GM12872 (cell line): ENCODE results near the gene BRCA2.
A peak's percentile ranks its signal among the peaks of the same experiment; 100 is the strongest.

Experiments used
- TF ChIP-seq, protein P1 (sequence below): IDR thresholded peaks from 3 replicates; pipeline ENCODE4 v1.5.1; 2011; ENCODE audit warnings: low read depth, mild to moderate bottlenecking, low read length, moderate library complexity; ENCODE audit not compliant: insufficient read depth

The BRCA2 gene

GRCh38 chr13:32415019-32415418 is 99.7 kb downstream of the BRCA2 start:
- TF ChIP-seq, protein P1, sequence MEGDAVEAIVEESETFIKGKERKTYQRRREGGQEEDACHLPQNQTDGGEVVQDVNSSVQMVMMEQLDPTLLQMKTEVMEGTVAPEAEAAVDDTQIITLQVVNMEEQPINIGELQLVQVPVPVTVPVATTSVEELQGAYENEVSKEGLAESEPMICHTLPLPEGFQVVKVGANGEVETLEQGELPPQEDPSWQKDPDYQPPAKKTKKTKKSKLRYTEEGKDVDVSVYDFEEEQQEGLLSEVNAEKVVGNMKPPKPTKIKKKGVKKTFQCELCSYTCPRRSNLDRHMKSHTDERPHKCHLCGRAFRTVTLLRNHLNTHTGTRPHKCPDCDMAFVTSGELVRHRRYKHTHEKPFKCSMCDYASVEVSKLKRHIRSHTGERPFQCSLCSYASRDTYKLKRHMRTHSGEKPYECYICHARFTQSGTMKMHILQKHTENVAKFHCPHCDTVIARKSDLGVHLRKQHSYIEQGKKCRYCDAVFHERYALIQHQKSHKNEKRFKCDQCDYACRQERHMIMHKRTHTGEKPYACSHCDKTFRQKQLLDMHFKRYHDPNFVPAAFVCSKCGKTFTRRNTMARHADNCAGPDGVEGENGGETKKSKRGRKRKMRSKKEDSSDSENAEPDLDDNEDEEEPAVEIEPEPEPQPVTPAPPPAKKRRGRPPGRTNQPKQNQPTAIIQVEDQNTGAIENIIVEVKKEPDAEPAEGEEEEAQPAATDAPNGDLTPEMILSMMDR = peak; percentile 62

GRCh38 chr13:32417995-32418394 is 102.7 kb downstream of the BRCA2 start:
- TF ChIP-seq, protein P1 = no peak

DNA sequence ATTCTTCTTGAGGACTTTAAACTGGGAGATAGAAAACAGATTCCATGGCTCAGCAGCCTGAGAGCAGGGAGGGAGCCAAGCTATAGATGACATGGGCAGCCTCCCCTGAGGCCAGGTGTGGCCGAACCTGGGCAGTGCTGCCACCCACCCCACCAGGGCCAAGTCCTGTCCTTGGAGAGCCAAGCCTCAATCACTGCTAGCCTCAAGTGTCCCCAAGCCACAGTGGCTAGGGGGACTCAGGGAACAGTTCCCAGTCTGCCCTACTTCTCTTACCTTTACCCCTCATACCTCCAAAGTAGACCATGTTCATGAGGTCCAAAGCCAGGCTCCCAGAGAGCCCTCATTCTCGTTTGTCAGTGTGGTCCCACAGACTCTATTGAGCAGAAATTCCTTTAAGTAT is 104.6 kb downstream of the BRCA2 start:
- TF ChIP-seq, protein P1 = no peak

- TF ChIP-seq, protein P1 = no peak
These were observed 108.3 kb downstream of the BRCA2 start for GRCh38 chr13:32423592-32423991.

DNA sequence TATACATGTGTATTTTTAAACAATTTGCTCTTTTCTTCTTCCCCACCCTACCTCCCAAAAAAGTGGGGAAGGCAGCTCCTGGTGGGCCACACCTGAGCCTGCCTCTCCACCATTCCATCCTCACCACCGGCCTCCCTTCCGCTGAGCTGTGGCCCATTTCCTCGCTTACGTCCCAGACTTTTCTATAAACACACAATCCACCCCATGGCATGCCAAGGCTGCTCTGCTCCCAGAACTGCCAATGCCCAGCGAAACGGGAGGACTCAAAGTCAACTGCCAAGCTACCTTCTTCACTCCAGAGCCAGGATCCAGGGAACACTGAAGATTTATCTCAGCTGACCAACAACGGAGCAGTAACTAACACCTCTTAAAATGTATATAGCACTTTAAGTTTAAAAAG is 109.8 kb downstream of the BRCA2 start:
- TF ChIP-seq, protein P1 = no peak

GRCh38 chr13:32426191-32426989 is 111.1 kb downstream of the BRCA2 start:
- TF ChIP-seq, protein P1 = no peak

DNA sequence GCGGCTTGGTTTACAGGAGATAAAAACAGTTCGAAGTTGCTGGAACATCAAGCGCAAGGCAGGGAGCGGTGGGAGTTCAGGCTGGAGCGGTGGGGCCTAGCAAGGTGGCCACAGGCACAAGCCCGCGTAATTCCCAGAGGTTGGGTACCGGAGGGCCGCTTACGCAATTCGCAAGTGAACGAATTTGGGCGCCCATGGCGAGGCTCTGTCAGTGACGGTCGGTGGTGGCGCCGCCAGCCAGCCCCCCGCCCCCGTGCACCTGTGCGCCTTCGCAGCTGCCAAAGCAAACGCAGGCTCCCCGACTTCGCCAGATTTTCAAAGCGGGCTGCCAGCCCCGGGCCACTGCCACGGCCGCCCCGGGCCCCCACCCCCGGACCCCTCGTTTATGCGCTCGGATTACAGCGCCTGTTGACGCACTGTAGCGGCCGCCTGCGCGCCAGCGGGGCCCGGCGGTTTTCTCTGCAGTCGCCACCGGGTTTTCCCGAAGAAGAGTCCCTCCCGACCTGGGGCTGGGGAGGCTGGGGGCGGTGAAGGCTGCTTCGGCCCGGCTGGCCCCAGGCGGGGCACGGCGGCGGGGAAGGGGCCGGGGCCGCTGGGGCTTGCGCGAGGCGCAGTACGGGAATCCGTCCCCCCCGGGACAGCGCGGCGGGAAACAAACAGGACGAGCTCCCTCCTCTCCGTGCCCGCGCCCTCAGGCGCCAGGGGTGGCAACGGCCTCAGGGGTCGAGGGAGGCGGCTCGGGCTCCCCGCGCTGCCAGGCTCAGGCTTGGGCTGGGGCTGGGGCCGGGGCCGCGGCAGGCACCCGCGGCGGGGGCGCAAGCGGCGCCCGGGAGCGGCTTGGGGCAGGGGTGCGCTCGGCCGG is 111.9 kb downstream of the BRCA2 start:
- TF ChIP-seq, protein P1 = no peak
